HUES48 (cell line): Measurements from ENCODE around the gene FLOT1.
"Not testable (repeated sequence)": the region's sequence is repeated elsewhere in the genome, so short reads cannot be mapped to it uniquely, and the experiment has no call there.

Experiments used
- H3K27ac ChIP-seq: one replicate; pipeline ENCODE4 v1.7.0; 2013; ENCODE audit warnings: low read depth, low read length, inconsistent platforms
- H3K27me3 ChIP-seq: 2 replicates; pipeline ENCODE4 v1.6.1; 2013; ENCODE audit warnings: mild to moderate bottlenecking, low read length; ENCODE audit not compliant: control insufficient read depth, insufficient read depth
- H3K36me3 ChIP-seq: 2 replicates; pipeline ENCODE4 v1.6.1; 2013; ENCODE audit warnings: low read length; ENCODE audit not compliant: control insufficient read depth, insufficient read depth
- H3K4me1 ChIP-seq: 2 replicates; pipeline ENCODE4 v1.6.1; 2013; ENCODE audit warnings: mild to moderate bottlenecking, low read length; ENCODE audit not compliant: control insufficient read depth, insufficient read depth
- H3K4me3 ChIP-seq: 2 replicates; pipeline ENCODE4 v1.5.1; 2013; ENCODE audit warnings: mild to moderate bottlenecking, low read depth, low read length
- H3K9ac ChIP-seq: 2 replicates; pipeline ENCODE4 v1.6.1; 2013; ENCODE audit warnings: mild to moderate bottlenecking, low read depth, low read length, moderate library complexity
- H3K9me3 ChIP-seq: 2 replicates; pipeline ENCODE4 v1.6.1; 2013; ENCODE audit warnings: low read length; ENCODE audit not compliant: control insufficient read depth, insufficient read depth

The FLOT1 gene

DNA sequence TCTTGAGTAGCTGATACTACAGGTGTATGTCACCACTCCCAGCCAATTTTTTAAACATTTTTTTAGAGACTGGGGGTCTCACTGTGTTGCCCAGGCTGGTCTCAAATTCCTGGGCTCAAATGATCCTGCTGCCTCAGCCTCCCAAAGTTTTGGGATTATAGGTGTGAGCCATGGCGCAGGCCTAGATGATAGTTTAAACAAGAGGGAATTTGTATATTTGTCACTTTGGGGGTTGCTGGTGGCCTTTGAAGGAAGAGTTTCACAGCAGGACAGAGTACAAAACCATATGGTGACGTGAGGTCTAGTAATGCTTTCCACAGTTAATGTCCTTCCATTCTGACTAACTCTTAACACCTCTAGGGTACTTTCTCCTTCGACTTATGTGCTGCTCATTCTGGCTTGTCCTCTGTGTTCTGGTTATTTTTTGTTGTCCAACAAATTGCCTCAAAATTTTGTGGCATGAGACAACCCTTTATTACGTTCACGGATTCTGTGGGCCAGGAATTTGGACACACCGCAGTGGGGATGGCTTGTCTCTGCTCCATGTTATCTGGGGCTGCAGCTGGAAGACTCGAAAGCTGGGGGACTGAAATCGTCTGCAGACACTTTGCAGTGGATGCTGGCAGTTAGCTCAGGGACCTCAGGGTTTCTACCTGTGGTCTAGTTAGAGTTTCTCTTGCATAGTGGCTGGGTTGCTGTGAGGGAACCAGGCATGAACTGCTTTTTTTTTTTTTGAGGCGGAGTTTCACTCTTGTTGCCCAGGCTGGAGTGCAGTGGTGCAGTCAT is 24.9 kb upstream of the FLOT1 start:
- no peak overlapping the region for H3K4me3 ChIP-seq
- no peaks in the 10 kb centered on the region for H3K27me3 ChIP-seq
- H3K4me1 ChIP-seq, result peaks cover 49% of the 10 kb centered on the region
- H3K9me3 ChIP-seq, result no peaks in the 10 kb centered on the region
- H3K27ac ChIP-seq, result no peak overlapping the region
- H3K36me3 ChIP-seq, result no peaks in the 10 kb centered on the region
- no peak overlapping the region for H3K9ac ChIP-seq

DNA sequence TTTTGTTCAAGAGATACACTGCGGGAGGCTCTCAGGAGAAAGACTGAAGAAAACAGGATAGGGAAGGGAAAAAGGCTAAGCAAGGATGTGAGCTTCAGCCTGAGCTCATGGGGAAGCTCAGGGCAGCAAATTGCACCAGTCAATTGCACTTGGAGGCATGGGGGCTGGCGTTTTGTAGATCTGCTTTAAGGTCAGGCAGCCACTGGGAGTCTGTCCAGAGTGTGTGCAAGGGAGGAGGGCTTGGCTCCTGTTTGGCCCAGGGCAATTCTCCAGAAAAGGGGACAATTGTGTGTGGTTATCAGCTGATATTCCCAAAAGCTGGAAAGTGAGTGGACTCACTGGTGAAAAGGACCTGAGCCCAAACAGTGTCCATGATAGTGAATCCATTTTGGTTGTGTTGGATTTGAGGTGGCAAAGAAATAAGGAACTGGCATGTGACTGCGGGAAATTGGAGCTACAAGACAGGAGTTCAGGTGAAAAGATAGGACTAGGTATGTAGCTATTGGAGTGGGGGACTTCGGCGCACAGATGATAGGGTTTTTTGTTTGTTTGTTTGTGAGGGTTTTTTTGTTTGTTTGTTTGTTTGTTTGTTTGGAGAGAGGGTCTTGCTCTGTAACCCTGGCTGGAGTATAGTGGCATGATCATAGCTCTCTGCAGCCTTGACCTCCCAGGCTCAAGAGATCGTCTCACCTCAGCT is 24.1 kb upstream of the FLOT1 start:
- Histone ChIP-seq H3K4me1 (peaks cover 49% of the 10 kb centered on the region), H3K27ac (peak overlapping the region; percentile 95)

DNA sequence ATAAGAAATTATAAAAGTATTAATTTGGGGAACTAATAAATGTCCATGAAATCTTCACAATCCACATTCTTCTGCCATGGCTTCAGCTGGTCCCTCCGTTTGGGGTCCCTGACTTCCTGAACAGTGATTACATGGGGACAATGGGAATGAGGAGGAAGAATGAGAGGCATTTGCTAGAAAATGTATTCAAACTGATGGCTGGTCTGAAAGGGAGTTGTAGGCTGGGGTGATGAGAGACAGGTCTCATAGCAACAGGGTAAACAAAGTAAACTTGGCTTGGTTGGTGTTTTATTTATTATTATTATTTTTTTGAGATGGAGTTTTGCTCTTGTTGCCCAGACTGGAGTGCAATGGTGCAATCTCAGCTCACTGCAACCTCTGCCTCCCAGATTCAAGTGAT is 23.0 kb upstream of the FLOT1 start:
- peak overlapping the region; percentile 95 for H3K27ac ChIP-seq
- H3K4me3 ChIP-seq, H3K27me3 ChIP-seq, H3K36me3 ChIP-seq, H3K9ac ChIP-seq, H3K9me3 ChIP-seq: not testable (repeated sequence)
- peaks cover 52% of the 10 kb centered on the region for H3K4me1 ChIP-seq

More for the DNA sequence above, 24.1 kb upstream of the FLOT1 start:
- no peaks in the 10 kb centered on the region for H3K36me3 ChIP-seq
- H3K9me3 ChIP-seq, result no peaks in the 10 kb centered on the region
- no peak overlapping the region for H3K9ac ChIP-seq
- H3K4me3 ChIP-seq, result no peak overlapping the region
- no peaks in the 10 kb centered on the region for H3K27me3 ChIP-seq

GRCh38 chr6:30764490-30765043 is 22.1 kb upstream of the FLOT1 start:
- Histone ChIP-seq H3K27ac (peak overlapping the region; percentile 95), H3K9ac (peak overlapping the region; percentile 5; the same call in 1 of the 2 replicates), H3K4me1 (peaks cover 44% of the 10 kb centered on the region), H3K4me3 (peak overlapping the region; percentile 15)
- H3K27me3 ChIP-seq, H3K9me3 ChIP-seq, H3K36me3 ChIP-seq: not testable (repeated sequence)

GRCh38 chr6:30763618-30764489 is 21.4 kb upstream of the FLOT1 start:
- peak overlapping the region; percentile 5 for H3K9ac ChIP-seq
- peaks cover 43% of the 10 kb centered on the region for H3K4me1 ChIP-seq
- H3K36me3 ChIP-seq, result no peaks in the 10 kb centered on the region
- H3K27me3 ChIP-seq, result no peaks in the 10 kb centered on the region
- H3K9me3 ChIP-seq, result no peaks in the 10 kb centered on the region
- H3K27ac ChIP-seq, result peak overlapping the region; percentile 95
- H3K4me3 ChIP-seq, result peak overlapping the region; percentile 15

GRCh38 chr6:30763155-30763617 is 20.7 kb upstream of the FLOT1 start:
- Histone ChIP-seq H3K4me1 (peaks cover 38% of the 10 kb centered on the region), H3K27ac (peak overlapping the region; percentile 95), H3K4me3 (no peak overlapping the region), H3K27me3 (no peaks in the 10 kb centered on the region), H3K9me3 (no peaks in the 10 kb centered on the region), H3K9ac (no peak overlapping the region), H3K36me3 (no peaks in the 10 kb centered on the region)

DNA sequence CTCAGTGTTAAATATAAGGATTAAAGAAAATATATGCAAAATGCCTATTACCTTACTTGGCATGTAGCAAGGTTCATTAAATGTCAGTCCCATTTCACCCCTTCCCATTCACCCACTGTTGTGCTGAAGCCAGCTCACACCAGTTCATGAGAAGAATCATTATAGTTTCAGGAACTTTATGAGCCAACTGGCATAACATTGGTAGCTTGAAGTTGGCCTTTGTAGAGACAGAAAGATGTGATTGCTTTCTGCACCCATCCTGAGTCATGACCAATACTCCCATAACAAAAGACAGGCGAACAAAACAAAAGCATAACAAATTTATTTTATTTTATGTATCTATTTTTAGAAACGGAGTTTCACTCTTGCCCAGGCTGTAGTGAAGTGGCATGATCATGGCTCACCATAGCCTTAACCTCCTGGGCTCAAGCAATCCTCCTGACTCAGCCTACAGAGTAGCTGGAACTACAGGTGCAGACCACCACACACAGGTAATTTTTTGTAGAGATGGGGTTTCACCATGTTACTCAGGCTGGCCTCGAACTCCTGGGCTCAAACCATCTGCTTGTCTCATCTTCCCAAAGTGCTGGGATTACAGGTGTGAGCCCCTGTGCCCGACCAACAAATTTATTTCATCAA is 19.4 kb upstream of the FLOT1 start:
- H3K9ac ChIP-seq, result no peak overlapping the region
- no peak overlapping the region for H3K27ac ChIP-seq
- peaks cover 37% of the 10 kb centered on the region for H3K4me1 ChIP-seq

DNA sequence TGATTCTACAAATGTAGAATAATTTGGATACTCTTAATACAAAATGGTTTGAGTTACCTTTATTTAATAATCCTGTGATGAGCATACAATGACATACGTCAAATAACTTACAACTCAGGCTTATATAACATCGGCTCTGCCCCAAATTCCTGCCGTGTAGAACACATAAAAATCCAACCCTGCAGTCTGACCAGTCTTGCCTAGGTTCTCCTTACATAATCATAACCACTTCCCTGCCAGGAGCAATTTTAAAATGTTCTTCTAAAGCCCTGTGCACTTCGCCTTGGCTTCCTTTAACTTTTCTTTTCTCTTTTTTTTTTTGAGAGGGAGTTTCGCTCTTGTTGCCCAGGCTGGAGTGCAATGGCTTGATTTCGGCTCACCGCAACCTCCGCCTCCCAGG is 18.1 kb upstream of the FLOT1 start:
- no peaks in the 10 kb centered on the region for H3K36me3 ChIP-seq
- H3K27me3 ChIP-seq, result no peaks in the 10 kb centered on the region
- H3K9me3 ChIP-seq, result no peaks in the 10 kb centered on the region
- no peak overlapping the region for H3K9ac ChIP-seq
- no peak overlapping the region for H3K4me3 ChIP-seq
- no peak overlapping the region for H3K27ac ChIP-seq
- H3K4me1 ChIP-seq, result peaks cover 28% of the 10 kb centered on the region

More for the DNA sequence above, 19.4 kb upstream of the FLOT1 start:
- Histone ChIP-seq H3K9me3 (no peaks in the 10 kb centered on the region), H3K36me3 (no peaks in the 10 kb centered on the region), H3K4me3 (no peak overlapping the region), H3K27me3 (no peaks in the 10 kb centered on the region)

GRCh38 chr6:30759575-30760239 is 17.2 kb upstream of the FLOT1 start:
- peak overlapping the region; percentile 54 for H3K27ac ChIP-seq
- no peak overlapping the region for H3K9ac ChIP-seq

More at GRCh38 chr6:30759575-30760239, 17.2 kb upstream of the FLOT1 start:
- Histone ChIP-seq H3K4me3 (no peak overlapping the region), H3K9me3 (no peaks in the 10 kb centered on the region), H3K4me1 (peaks cover 26% of the 10 kb centered on the region), H3K27me3 (no peaks in the 10 kb centered on the region), H3K36me3 (no peaks in the 10 kb centered on the region)
